Measurements from ENCODE around the gene ZDHHC7.
"Not testable (repeated sequence)": the region's sequence is repeated elsewhere in the genome, so short reads cannot be mapped to it uniquely, and the experiment has no call there.

ZDHHC7 gene

GRCh38 chr16:84938616-84939015 lies 72.7 kb downstream of the ZDHHC7 start:
- DNase-seq (ENCODE audit: low spot score): not testable (repeated sequence)

- DNase-seq (ENCODE audit: low spot score): no peak
Measured at GRCh38 chr16:84937196-84938005, 73.9 kb downstream of the ZDHHC7 start.

GRCh38 chr16:84933774-84934631 lies 77.3 kb downstream of the ZDHHC7 start:
- DNase-seq (ENCODE audit: low spot score): no peak

GRCh38 chr16:84932681-84933080 lies 78.7 kb downstream of the ZDHHC7 start:
- no peak for DNase-seq (ENCODE audit: low spot score)

- no peak for DNase-seq (ENCODE audit: low spot score)
Measured at GRCh38 chr16:84931506-84931905, 79.8 kb downstream of the ZDHHC7 start.

- DNase-seq (ENCODE audit: low spot score): no peak
Measured at GRCh38 chr16:84931107-84931494, 80.2 kb downstream of the ZDHHC7 start.

- no peak for DNase-seq (ENCODE audit: low spot score)
Measured at GRCh38 chr16:84930298-84931106, 80.8 kb downstream of the ZDHHC7 start.

- DNase-seq (ENCODE audit: low spot score): no peak
Measured at GRCh38 chr16:84929421-84930297, 81.7 kb downstream of the ZDHHC7 start.

- DNase-seq (ENCODE audit: low spot score): no peak
Measured at GRCh38 chr16:84928679-84929420, 82.5 kb downstream of the ZDHHC7 start.

GRCh38 chr16:84927621-84928591 lies 83.4 kb downstream of the ZDHHC7 start:
- no peak for DNase-seq (ENCODE audit: low spot score)

- DNase-seq (ENCODE audit: low spot score): no peak
Measured at GRCh38 chr16:84926462-84926861, 84.9 kb downstream of the ZDHHC7 start.

GRCh38 chr16:84925773-84926372 lies 85.5 kb downstream of the ZDHHC7 start:
- no peak for DNase-seq (ENCODE audit: low spot score)

- DNase-seq (ENCODE audit: low spot score): peak; percentile 75
Measured at GRCh38 chr16:84925092-84925772, 86.1 kb downstream of the ZDHHC7 start.

GRCh38 chr16:84924331-84925091 lies 86.8 kb downstream of the ZDHHC7 start:
- no peak for DNase-seq (ENCODE audit: low spot score)
